Activated T-cell treated with anti-CD3 and anti-CD28 coated beads for 48 hours (primary cell): ENCODE measurements around the gene GTF2A1.

Experiments
- DNase-seq: peaks from one replicate; pipeline ENCODE4 v3.0.0-alpha.2; 2020; ENCODE audit warnings: low read depth

GTF2A1 gene

DNA sequence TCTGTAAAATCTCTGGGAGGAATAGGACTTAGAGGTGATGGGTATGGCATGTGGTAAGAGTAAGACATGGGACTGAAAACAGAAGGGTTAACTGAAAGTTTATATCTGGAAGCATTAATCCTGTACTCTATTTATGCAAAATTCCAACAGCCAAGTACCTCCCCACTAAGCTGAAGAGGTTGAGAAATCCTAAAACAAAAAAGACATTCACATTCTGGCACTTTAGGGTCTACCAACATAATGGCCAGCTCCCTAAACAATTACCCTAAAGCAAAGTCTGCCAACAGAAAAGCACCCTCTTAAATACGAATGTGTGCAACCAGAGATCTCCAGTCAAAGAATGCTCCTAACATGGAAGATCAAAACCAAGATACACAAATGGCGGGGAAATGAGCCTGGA, 87.4 kb downstream of the GTF2A1 start:
- no peak for DNase-seq

DNA sequence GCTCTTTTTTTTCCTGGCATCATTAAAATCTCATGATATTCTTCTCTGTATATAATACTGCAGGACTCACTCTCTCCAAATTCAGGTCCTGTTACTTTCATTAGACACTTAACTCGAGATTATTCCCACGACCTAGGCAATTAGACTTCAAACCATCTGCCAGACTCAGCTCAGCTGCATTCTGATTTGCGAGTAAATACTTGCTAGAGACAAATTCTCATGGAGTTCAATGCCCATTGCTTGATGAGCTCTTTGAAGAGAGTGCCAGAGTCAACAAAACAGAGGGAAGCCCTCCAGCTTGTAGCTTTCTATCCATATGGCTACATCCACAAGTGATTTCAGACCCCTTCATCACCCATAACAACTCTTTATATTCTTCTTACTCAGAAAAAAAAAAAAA, 88.3 kb downstream of the GTF2A1 start:
- no peak for DNase-seq

GRCh38 chr14:81129242-81129641, 91.5 kb downstream of the GTF2A1 start:
- no peak for DNase-seq

GRCh38 chr14:81127785-81128184, 93.0 kb downstream of the GTF2A1 start:
- DNase-seq = no peak

DNA sequence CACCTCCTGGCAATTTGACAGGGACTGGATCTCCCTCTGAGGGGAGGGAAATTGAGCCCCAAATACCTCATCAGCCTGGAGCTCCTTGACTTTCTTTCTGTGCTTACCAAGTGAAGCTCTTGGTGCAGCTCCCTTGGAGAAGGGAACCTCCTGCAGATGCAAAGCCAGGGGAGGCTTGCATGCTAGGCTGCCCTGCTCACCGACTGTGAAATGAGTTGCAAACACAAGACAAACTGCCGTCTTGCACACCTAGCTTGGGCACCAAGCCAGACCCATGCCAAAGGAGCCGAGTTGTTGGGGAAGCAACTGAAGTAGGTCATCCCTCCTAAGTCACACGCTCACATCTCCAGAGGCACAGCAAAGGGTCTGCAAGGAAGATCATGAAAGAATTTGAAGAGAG, 95.2 kb downstream of the GTF2A1 start:
- DNase-seq = no peak
